GM15510 (cell line): ENCODE results near the gene IKZF3.

ENCODE experiments used
- POLR2A ChIP-seq: IDR thresholded peaks from 3 replicates; pipeline ENCODE4 v1.6.1; 2011; ENCODE audit warnings: borderline replicate concordance; ENCODE audit not compliant: insufficient read length; ENCODE audit errors: extremely low read depth

IKZF3 gene

GRCh38 chr17:39831588-39831987, 32.5 kb downstream of the IKZF3 start:
- no peak for TF ChIP-seq POLR2A

- no peak for TF ChIP-seq POLR2A
Measured at GRCh38 chr17:39828443-39828842, 35.7 kb downstream of the IKZF3 start.

GRCh38 chr17:39826334-39826733, 37.8 kb downstream of the IKZF3 start:
- TF ChIP-seq POLR2A, result no peak

- no peak for TF ChIP-seq POLR2A
Measured at GRCh38 chr17:39823407-39824054, 40.6 kb downstream of the IKZF3 start.

- no peak for TF ChIP-seq POLR2A
Measured at GRCh38 chr17:39822051-39822451, 42.1 kb downstream of the IKZF3 start.

GRCh38 chr17:39820987-39821386, 43.1 kb downstream of the IKZF3 start:
- TF ChIP-seq POLR2A, result no peak

- no peak for TF ChIP-seq POLR2A
Measured at GRCh38 chr17:39820541-39820940, 43.6 kb downstream of the IKZF3 start.

GRCh38 chr17:39818358-39819000, 45.6 kb downstream of the IKZF3 start:
- no peak for TF ChIP-seq POLR2A

- no peak for TF ChIP-seq POLR2A
Measured at GRCh38 chr17:39816272-39816671, 47.8 kb downstream of the IKZF3 start.

GRCh38 chr17:39814497-39814896, 49.6 kb downstream of the IKZF3 start:
- no peak for TF ChIP-seq POLR2A

GRCh38 chr17:39813631-39814030, 50.5 kb downstream of the IKZF3 start:
- no peak for TF ChIP-seq POLR2A

- no peak for TF ChIP-seq POLR2A
Measured at GRCh38 chr17:39812466-39812865, 51.6 kb downstream of the IKZF3 start.

GRCh38 chr17:39810939-39811728, 53.0 kb downstream of the IKZF3 start:
- TF ChIP-seq POLR2A, result no peak

GRCh38 chr17:39809221-39809620, 54.9 kb downstream of the IKZF3 start:
- no peak for TF ChIP-seq POLR2A

GRCh38 chr17:39808409-39808997, 55.6 kb downstream of the IKZF3 start:
- no peak for TF ChIP-seq POLR2A
